Right lobe of liver (tissue), 6 donors: Measurements from ENCODE around the gene OR13C5. TPM values are rescaled to one million over a fixed set of nuclear protein-coding genes. Genes with fewer than 3 reads are reported as not detected.
"Not testable (repeated sequence)": the region's sequence is repeated elsewhere in the genome, so short reads cannot be mapped to it uniquely, and the experiment has no call there.

Experiments used
- ATAC-seq, 4 donors: fragments of 200-7000 bp; cut with Tn5 transposase; one replicate each; pipeline ENCODE4 v1.9.1; 2020; ENCODE audit warnings: mild to moderate bottlenecking in 4 of 4, moderate library complexity in 4 of 4
- DNase-seq, 3 donors: peaks; one replicate each; pipeline ENCODE4 v3.0.0-alpha.2; 2020
- H3K27ac ChIP-seq, 3 donors: fragments of 200-600 bp; one replicate each; pipeline ENCODE4 v1.8.0; 2022
- H3K27me3 ChIP-seq, 2 donors: fragments of 200-600 bp; one replicate each; pipeline ENCODE4 v1.8.0; 2022
- H3K36me3 ChIP-seq, 4 donors: fragments of 200-600 bp; sonication (generic) in 1 of 4; one replicate each; pipeline versions ENCODE4 v1.5.1 to v1.8.0; 2017 to 2022; ENCODE audit warnings: control low read depth in 1 of 4
- H3K4me1 ChIP-seq, 4 donors: fragments of 200-600 bp; sonication (generic) in 1 of 4; one replicate each; pipeline versions ENCODE4 v1.5.1 to v1.8.0; 2017 to 2022; ENCODE audit warnings: control low read depth in 1 of 4
- H3K4me3 ChIP-seq, 3 donors: fragments of 200-600 bp; one replicate each; pipeline ENCODE4 v1.8.0; 2022
- H3K9me3 ChIP-seq, 4 donors: fragments of 200-600 bp; sonication (generic) in 1 of 4; one replicate each; pipeline versions ENCODE4 v1.5.1 to v1.8.0; 2017 to 2022; ENCODE audit warnings: control low read depth in 1 of 4
- CTCF ChIP-seq, 4 donors: fragments of 200-600 bp in 3 of 4; fragments of 450-650 bp in 1 of 4; IDR thresholded peaks; one replicate each; pipeline versions ENCODE4 v1.5.1 to v1.8.0; 2016 to 2022; ENCODE audit warnings: antibody characterized with exemption in 4 of 4, mild to moderate bottlenecking in 2 of 4
- POLR2A ChIP-seq: fragments of 450-650 bp; IDR thresholded peaks from one replicate; pipeline ENCODE4 v1.6.1; 2017; ENCODE audit warnings: antibody characterized with exemption, mild to moderate bottlenecking
- WGBS: methylation state at CpG from one replicate; pipeline ENCODE4 v1.1.6; 2018; ENCODE audit warnings: low coverage, low lambda C conversion rate; ENCODE audit not compliant: insufficient coverage; ENCODE audit errors: missing lambda C conversion rate; 5-methylcytosine and 5-hydroxymethylcytosine counted together
- intact Hi-C, 2 donors: fragments of 100-400 bp; cut with DNase I; formaldehyde crosslinking; loops; one replicate each; pipeline versions ENCODE4 v1.11.2 to v1.14.1; 2022
- total RNA-seq, 6 experiments: library from RNA; depleted of rRNA in 2 of 6; stranded (reverse); fragments of >200 nt in 2 of 6; fragmentation: NEBNext Ultra II Directional in 3 of 6; extraction: Animal tissue kit (Norgen Biotek cat#: 25700) in 3 of 6; gene quantifications; one replicate each; pipeline versions ENCODE4 v1.1.0 to v1.2.4, GENCODE V29; 2016 to 2023
- donor health status: DM: no; HTN: yes; CAD: no.
- donor health status: DM: no; HTN: no; CAD: no.
- donor health status: DM: no; HTN: no; CAD: no.
- donor health status: DM: no; HTN: yes; CAD: no.
- donor health status: DM: no; HTN: yes; CAD: no.

OR13C5 gene
- total RNA-seq, 6 experiments from 2014 or later: not detected

DNA sequence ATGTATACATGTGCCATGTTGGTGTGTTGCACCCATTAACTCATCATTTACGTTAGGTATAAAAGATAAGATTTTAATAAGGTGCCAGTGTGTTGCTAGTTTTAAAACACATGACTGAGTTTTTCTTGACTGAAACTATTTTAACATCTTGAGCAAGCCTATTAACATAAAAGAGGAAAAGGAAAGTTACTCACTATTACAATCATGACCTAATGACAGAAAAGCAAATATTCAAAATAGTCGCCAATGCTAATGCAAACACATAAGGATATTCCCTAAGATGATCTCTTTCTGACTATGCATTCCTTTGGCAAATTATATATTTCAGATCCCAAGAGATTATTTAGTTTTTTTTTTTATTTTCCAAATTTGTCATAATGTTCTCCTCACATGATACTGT lies 12.0 kb upstream of the OR13C5 start:
- DNase-seq (no peak), ATAC-seq (no peak)
- Histone ChIP-seq H3K27ac (no peak overlapping the region), H3K4me3 (no peak overlapping the region), H3K27me3 (no peaks in the 10 kb centered on the region), H3K36me3 (no peaks in the 10 kb centered on the region), H3K9me3 (no peaks in the 10 kb centered on the region), H3K4me1 (no peaks in the 10 kb centered on the region)
- 71% methylated on average over 2 of the region's 2 CpGs for WGBS
- TF ChIP-seq CTCF (IDR thresholded peaks at IDR 0.05) (no peak), POLR2A (no peak)
- intact Hi-C loops: no loop called here

- Histone ChIP-seq H3K4me1 (no peaks in the 10 kb centered on the region), H3K36me3 (no peaks in the 10 kb centered on the region), H3K4me3 (no peak overlapping the region), H3K9me3 (no peaks in the 10 kb centered on the region), H3K27me3 (no peaks in the 10 kb centered on the region), H3K27ac (no peak overlapping the region)
- intact Hi-C loops: no loop called here
- peak in 2 of 4 donors; percentile 32 to 45 for TF ChIP-seq CTCF (IDR thresholded peaks at IDR 0.05)
- no peak for TF ChIP-seq POLR2A
- no peak for DNase-seq
- no peak for ATAC-seq
- 28% methylated on average over 1 of the region's 1 CpG for WGBS
These were observed 9.1 kb upstream of the OR13C5 start for GRCh38 chr9:104608336-104608735.

DNA sequence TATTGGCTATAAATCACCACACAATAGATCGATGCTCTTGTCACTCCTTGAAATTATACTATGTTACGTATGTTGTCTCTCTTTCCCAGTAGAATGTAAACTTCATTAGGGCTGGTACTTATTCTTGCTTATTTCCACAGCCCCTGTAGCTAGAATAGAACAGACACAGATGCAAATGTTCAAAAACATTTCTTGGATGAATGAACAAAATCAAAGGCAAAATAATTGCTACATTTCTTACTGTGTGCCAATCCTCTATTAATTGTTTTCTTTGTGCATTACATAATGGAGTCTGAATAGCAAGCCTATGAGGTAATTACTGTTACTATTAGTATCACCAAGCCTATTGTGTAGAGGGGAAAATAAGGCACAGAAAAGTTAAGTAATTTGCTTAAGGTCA lies 6.9 kb upstream of the OR13C5 start:
- Histone ChIP-seq H3K27me3 (no peaks in the 10 kb centered on the region), H3K4me1 (no peaks in the 10 kb centered on the region), H3K27ac (no peak overlapping the region), H3K4me3 (no peak overlapping the region), H3K36me3 (no peaks in the 10 kb centered on the region), H3K9me3 (no peaks in the 10 kb centered on the region)
- TF ChIP-seq CTCF (IDR thresholded peaks at IDR 0.05) (no peak), POLR2A (no peak)
- 81% methylated on average over 2 of the region's 2 CpGs for WGBS
- intact Hi-C loops: no loop called here
- DNase-seq (no peak), ATAC-seq (no peak)

DNA sequence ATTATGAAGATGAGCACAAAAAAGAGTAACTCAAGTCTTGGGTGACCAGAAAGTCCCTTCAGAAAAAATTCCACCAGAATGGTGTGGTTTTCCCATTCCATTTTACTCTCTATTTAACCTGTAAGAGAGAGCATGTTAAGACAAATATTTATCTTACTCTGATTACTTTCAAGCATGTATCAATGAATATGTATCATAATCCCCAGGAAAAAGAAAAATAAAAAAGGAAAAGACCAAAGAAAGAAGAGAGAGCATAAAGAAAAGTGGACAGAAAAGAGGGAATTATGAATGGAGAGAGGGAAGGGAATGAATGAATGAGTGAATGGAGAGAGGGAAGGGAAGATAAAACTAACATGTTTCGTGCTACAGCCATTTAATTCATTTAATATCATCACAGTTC lies 6.3 kb upstream of the OR13C5 start, which contains the start of gene OR13C2:
OR13C2 (minus strand) TSS at position 101 of the 400 bp plus-strand sequence; CDS start at position 101, 0 bp downstream.
- 67% methylated on average over 1 of the region's 1 CpG for WGBS
- H3K36me3 ChIP-seq, H3K27me3 ChIP-seq, H3K4me3 ChIP-seq, H3K9me3 ChIP-seq, ATAC-seq, intact Hi-C loops, DNase-seq, H3K4me1 ChIP-seq, H3K27ac ChIP-seq: not testable (repeated sequence)

DNA sequence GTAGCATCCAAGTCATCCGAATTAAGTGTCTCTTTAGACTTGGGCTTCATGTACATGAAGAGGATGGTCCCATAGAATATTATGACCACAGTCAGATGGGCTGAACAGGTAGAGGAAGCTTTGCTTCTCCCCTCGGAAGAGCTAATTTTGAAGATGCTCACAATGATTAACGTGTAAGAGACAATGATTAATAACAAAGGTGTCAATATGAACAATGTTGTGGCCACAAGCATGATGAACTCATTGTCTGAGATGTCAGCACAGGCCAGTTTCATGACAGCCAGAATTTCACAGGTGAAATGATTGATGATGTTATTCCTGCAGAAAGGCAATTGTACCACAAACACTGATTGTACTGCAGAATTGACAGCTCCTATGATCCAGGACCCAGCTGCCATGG lies 5.6 kb upstream of the OR13C5 start:
- no peak overlapping the region for H3K4me3 ChIP-seq
- H3K36me3 ChIP-seq: no peaks in the 10 kb centered on the region
- 65% methylated on average over 3 of the region's 3 CpGs for WGBS
- H3K4me1 ChIP-seq: no peaks in the 10 kb centered on the region
- TF ChIP-seq POLR2A (no peak), CTCF (IDR thresholded peaks at IDR 0.05) (no peak)
- H3K27ac ChIP-seq: no peak overlapping the region
- no peaks in the 10 kb centered on the region for H3K9me3 ChIP-seq
- H3K27me3 ChIP-seq: no peaks in the 10 kb centered on the region
- DNase-seq (no peak), ATAC-seq (no peak)
- intact Hi-C loops: no loop called here

DNA sequence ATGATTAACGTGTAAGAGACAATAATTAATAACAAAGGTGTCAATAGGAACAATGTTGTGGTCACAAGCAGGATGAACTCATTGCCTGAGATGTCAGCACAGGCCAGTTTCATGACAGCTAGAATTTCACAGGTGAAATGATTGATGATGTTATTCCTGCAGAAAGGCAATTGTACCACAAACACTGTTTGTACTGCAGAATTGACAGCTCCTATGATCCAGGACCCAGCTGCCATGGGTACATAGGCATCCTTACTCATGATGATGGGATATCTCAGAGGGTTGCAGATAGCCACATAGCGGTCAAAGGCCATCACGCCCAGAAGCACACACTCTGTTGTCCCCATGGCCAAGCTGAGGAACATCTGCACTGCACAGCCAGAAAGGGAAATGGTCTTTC lies 464 bp downstream of the OR13C5 start:
- H3K27ac ChIP-seq, H3K27me3 ChIP-seq, H3K4me3 ChIP-seq, DNase-seq, H3K36me3 ChIP-seq, H3K9me3 ChIP-seq, ATAC-seq, H3K4me1 ChIP-seq, intact Hi-C loops: not testable (repeated sequence)
- 38% methylated on average over 1 of the region's 3 CpGs for WGBS
